IPS-18c (cell line): ENCODE measurements around the gene DST.
"Not testable (repeated sequence)": the region's sequence is repeated elsewhere in the genome, so short reads cannot be mapped to it uniquely, and the experiment has no call there.

Source experiments
- H3K4me3 ChIP-seq: 2 replicates; pipeline ENCODE4 v1.7.0; 2013; ENCODE audit warnings: low read depth, mild to moderate bottlenecking, low read length, moderate library complexity; ENCODE audit not compliant: insufficient read depth
- H3K9me3 ChIP-seq: one replicate; pipeline ENCODE4 v1.6.1; 2013; ENCODE audit warnings: mild to moderate bottlenecking, low read length, moderate library complexity; ENCODE audit not compliant: control insufficient read depth, insufficient read depth

The DST gene

GRCh38 chr6:56669041-56669440 is 26.4 kb upstream of the DST start:
- no peaks in the 10 kb centered on the region for H3K9me3 ChIP-seq
- H3K4me3 ChIP-seq = no peak overlapping the region

GRCh38 chr6:56668158-56668557 is 25.5 kb upstream of the DST start:
- Histone ChIP-seq H3K4me3 (no peak overlapping the region), H3K9me3 (no peaks in the 10 kb centered on the region)

- H3K9me3 ChIP-seq = no peaks in the 10 kb centered on the region
- no peak overlapping the region for H3K4me3 ChIP-seq
Measured at GRCh38 chr6:56667336-56667735, 24.6 kb upstream of the DST start.

- H3K4me3 ChIP-seq = no peak overlapping the region
- no peaks in the 10 kb centered on the region for H3K9me3 ChIP-seq
Measured at GRCh38 chr6:56664029-56664428, 21.3 kb upstream of the DST start.

- Histone ChIP-seq H3K4me3 (no peak overlapping the region), H3K9me3 (no peaks in the 10 kb centered on the region)
Measured at GRCh38 chr6:56663344-56663743, 20.7 kb upstream of the DST start.

GRCh38 chr6:56661338-56661737 is 18.6 kb upstream of the DST start:
- H3K9me3 ChIP-seq = not testable (repeated sequence)

GRCh38 chr6:56660381-56660730 is 17.7 kb upstream of the DST start:
- Histone ChIP-seq H3K4me3 (no peak overlapping the region), H3K9me3 (no peaks in the 10 kb centered on the region)

More at GRCh38 chr6:56661338-56661737, 18.6 kb upstream of the DST start:
- not testable (repeated sequence) for H3K4me3 ChIP-seq

- no peak overlapping the region for H3K4me3 ChIP-seq
Measured at GRCh38 chr6:56659721-56660380, 17.2 kb upstream of the DST start.

GRCh38 chr6:56658326-56658725 is 15.6 kb upstream of the DST start:
- no peaks in the 10 kb centered on the region for H3K9me3 ChIP-seq
- H3K4me3 ChIP-seq = no peak overlapping the region

More at GRCh38 chr6:56659721-56660380, 17.2 kb upstream of the DST start:
- no peaks in the 10 kb centered on the region for H3K9me3 ChIP-seq

GRCh38 chr6:56657354-56657753 is 14.7 kb upstream of the DST start:
- no peak overlapping the region for H3K4me3 ChIP-seq
- no peaks in the 10 kb centered on the region for H3K9me3 ChIP-seq

GRCh38 chr6:56656466-56656865 is 13.8 kb upstream of the DST start:
- Histone ChIP-seq H3K4me3 (no peak overlapping the region), H3K9me3 (no peaks in the 10 kb centered on the region)

- Histone ChIP-seq H3K9me3 (no peaks in the 10 kb centered on the region), H3K4me3 (no peak overlapping the region)
Measured at GRCh38 chr6:56655996-56656395, 13.3 kb upstream of the DST start.

- Histone ChIP-seq H3K9me3 (no peaks in the 10 kb centered on the region), H3K4me3 (no peak overlapping the region)
Measured at GRCh38 chr6:56655249-56655648, 12.6 kb upstream of the DST start.

- no peak overlapping the region for H3K4me3 ChIP-seq
- no peaks in the 10 kb centered on the region for H3K9me3 ChIP-seq
Measured at GRCh38 chr6:56652994-56653393, 10.3 kb upstream of the DST start.

- no peaks in the 10 kb centered on the region for H3K9me3 ChIP-seq
- no peak overlapping the region for H3K4me3 ChIP-seq
Measured at GRCh38 chr6:56652231-56652630, 9.5 kb upstream of the DST start.

GRCh38 chr6:56650191-56650590 is 7.5 kb upstream of the DST start:
- no peaks in the 10 kb centered on the region for H3K9me3 ChIP-seq
- H3K4me3 ChIP-seq = no peak overlapping the region

GRCh38 chr6:56649782-56650181 is 7.1 kb upstream of the DST start:
- no peaks in the 10 kb centered on the region for H3K9me3 ChIP-seq
- no peak overlapping the region for H3K4me3 ChIP-seq

GRCh38 chr6:56649053-56649769 is 6.5 kb upstream of the DST start:
- Histone ChIP-seq H3K9me3 (no peaks in the 10 kb centered on the region), H3K4me3 (no peak overlapping the region)
